ENCODE measurements around the gene GPC1. TPM values are rescaled to one million over a fixed set of nuclear protein-coding genes. Genes with fewer than 3 reads are reported as not detected.

The GPC1 gene
- total RNA-seq, 1 donor from 2014 or later, result 89.9 TPM

GRCh38 chr2:240441993-240442411, 6.5 kb downstream of the GPC1 start:
- Mint-ChIP-seq H3K36me3 (ENCODE audit: low read depth) (no peaks in the 10 kb centered on the region), H3K27ac (ENCODE audit: unreplicated experiment) (no peak overlapping the region), H3K9me3 (no peaks in the 10 kb centered on the region), H3K27me3 (ENCODE audit: low read depth) (no peaks in the 10 kb centered on the region), H3K4me3 (no peak overlapping the region), H3K4me1 (peaks cover 9% of the 10 kb centered on the region)
- TF ChIP-seq CTCF (conservative IDR thresholded peaks at IDR 0.05), result no peak
- DNase-seq (ENCODE audit: low read depth, low spot score), result no peak

- H3K27ac Mint-ChIP-seq (ENCODE audit: unreplicated experiment), result no peak overlapping the region
- DNase-seq (ENCODE audit: low read depth, low spot score), result no peak
- TF ChIP-seq CTCF (conservative IDR thresholded peaks at IDR 0.05), result no peak
- H3K4me1 Mint-ChIP-seq, result peaks cover 4% of the 10 kb centered on the region
- H3K4me3 Mint-ChIP-seq, result no peak overlapping the region
- H3K9me3 Mint-ChIP-seq, result no peaks in the 10 kb centered on the region
- no peaks in the 10 kb centered on the region for H3K27me3 Mint-ChIP-seq (ENCODE audit: low read depth)
- no peaks in the 10 kb centered on the region for H3K36me3 Mint-ChIP-seq (ENCODE audit: low read depth)
Measured at GRCh38 chr2:240442891-240443715, 7.6 kb downstream of the GPC1 start.

- H3K27ac Mint-ChIP-seq (ENCODE audit: unreplicated experiment), result no peak overlapping the region
- no peaks in the 10 kb centered on the region for H3K27me3 Mint-ChIP-seq (ENCODE audit: low read depth)
- no peak overlapping the region for H3K4me3 Mint-ChIP-seq
- H3K9me3 Mint-ChIP-seq, result no peaks in the 10 kb centered on the region
- H3K4me1 Mint-ChIP-seq, result no peaks in the 10 kb centered on the region
- TF ChIP-seq CTCF (conservative IDR thresholded peaks at IDR 0.05), result no peak
- DNase-seq (ENCODE audit: low read depth, low spot score), result no peak
- no peaks in the 10 kb centered on the region for H3K36me3 Mint-ChIP-seq (ENCODE audit: low read depth)
Measured at GRCh38 chr2:240443891-240444301, 8.4 kb downstream of the GPC1 start.

GRCh38 chr2:240444464-240444863, 9.0 kb downstream of the GPC1 start:
- Mint-ChIP-seq H3K27me3 (ENCODE audit: low read depth) (no peaks in the 10 kb centered on the region), H3K4me1 (peaks cover under 1% of the 10 kb centered on the region), H3K9me3 (no peaks in the 10 kb centered on the region), H3K36me3 (ENCODE audit: low read depth) (no peaks in the 10 kb centered on the region), H3K4me3 (peak overlapping the region; percentile 51), H3K27ac (ENCODE audit: unreplicated experiment) (no peak overlapping the region)
- no peak for DNase-seq (ENCODE audit: low read depth, low spot score)
- TF ChIP-seq CTCF (conservative IDR thresholded peaks at IDR 0.05), result no peak

GRCh38 chr2:240445961-240446663, 10.6 kb downstream of the GPC1 start:
- Mint-ChIP-seq H3K27ac (ENCODE audit: unreplicated experiment) (no peak overlapping the region), H3K9me3 (no peaks in the 10 kb centered on the region), H3K27me3 (ENCODE audit: low read depth) (no peaks in the 10 kb centered on the region), H3K4me1 (peaks cover 13% of the 10 kb centered on the region), H3K36me3 (ENCODE audit: low read depth) (no peaks in the 10 kb centered on the region), H3K4me3 (no peak overlapping the region)
- no peak for TF ChIP-seq CTCF (conservative IDR thresholded peaks at IDR 0.05)
- no peak for DNase-seq (ENCODE audit: low read depth, low spot score)

Measured in neural crest cell (in vitro differentiated cells).